HG03066 (cell line): ENCODE measurements around the gene SLC39A10.

Experiments
- ATAC-seq: cut with Tn5 transposase; IDR thresholded peaks from one replicate; pipeline ENCODE4 v1.9.1; 2021; ENCODE audit warnings: low read depth; ENCODE audit not compliant: unreplicated experiment

SLC39A10 gene

GRCh38 chr2:195716466-195716865, 59.4 kb downstream of the SLC39A10 start:
- ATAC-seq: no peak

- no peak for ATAC-seq
These were observed 64.0 kb downstream of the SLC39A10 start for GRCh38 chr2:195721042-195721441.

- ATAC-seq: no peak
These were observed 65.0 kb downstream of the SLC39A10 start for GRCh38 chr2:195722075-195722474.

GRCh38 chr2:195727106-195727505, 70.1 kb downstream of the SLC39A10 start:
- no peak for ATAC-seq

- no peak for ATAC-seq
These were observed 73.9 kb downstream of the SLC39A10 start for GRCh38 chr2:195730912-195731311.

- no peak for ATAC-seq
These were observed 75.5 kb downstream of the SLC39A10 start for GRCh38 chr2:195732574-195732973.

GRCh38 chr2:195733831-195734230, 76.8 kb downstream of the SLC39A10 start:
- ATAC-seq: no peak

GRCh38 chr2:195734395-195734794, 77.4 kb downstream of the SLC39A10 start:
- ATAC-seq: no peak

- ATAC-seq: no peak
These were observed 77.9 kb downstream of the SLC39A10 start for GRCh38 chr2:195734931-195735330.

- ATAC-seq: no peak
These were observed 78.3 kb downstream of the SLC39A10 start for GRCh38 chr2:195735347-195735746.

GRCh38 chr2:195737511-195738325, 80.7 kb downstream of the SLC39A10 start:
- ATAC-seq: no peak

- ATAC-seq: no peak
These were observed 84.2 kb downstream of the SLC39A10 start for GRCh38 chr2:195741191-195741590.

GRCh38 chr2:195756218-195756942, 99.4 kb downstream of the SLC39A10 start:
- no peak for ATAC-seq

- ATAC-seq: no peak
These were observed 101.8 kb downstream of the SLC39A10 start for GRCh38 chr2:195758846-195759245.

GRCh38 chr2:195759877-195760276, 102.9 kb downstream of the SLC39A10 start:
- no peak for ATAC-seq

- ATAC-seq: no peak
These were observed 106.8 kb downstream of the SLC39A10 start for GRCh38 chr2:195763866-195764265.

- ATAC-seq: no peak
These were observed 109.7 kb downstream of the SLC39A10 start for GRCh38 chr2:195766691-195767090.

GRCh38 chr2:195768431-195768830, 111.4 kb downstream of the SLC39A10 start:
- ATAC-seq: no peak

GRCh38 chr2:195769975-195770374, 112.9 kb downstream of the SLC39A10 start:
- ATAC-seq: no peak

- no peak for ATAC-seq
These were observed 122.5 kb downstream of the SLC39A10 start for GRCh38 chr2:195779491-195779890.

- no peak for ATAC-seq
These were observed 125.1 kb downstream of the SLC39A10 start for GRCh38 chr2:195782156-195782555.
